Astrocyte (in vitro differentiated cells and primary cell): ENCODE measurements around the gene SRPRA. TPM values are rescaled to one million over a fixed set of nuclear protein-coding genes. Genes with fewer than 3 reads are reported as not detected.

ENCODE experiments used
- DNase-seq: peaks from one replicate; pipeline ENCODE4 v3.0.0-alpha.2; 2010; ENCODE audit warnings: low read depth
- FAIRE-seq: peaks from 2 replicates; lab custom pipeline; 2011; peaks lifted over from hg19 to GRCh38; lab: Jason Lieb, UNC
- H2AFZ ChIP-seq: 2 replicates; pipeline ENCODE4 v1.6.0; 2012; ENCODE audit warnings: low read depth, low read length, inconsistent platforms
- H3K27ac ChIP-seq: 2 replicates; pipeline ENCODE4 v1.5.1; 2011; ENCODE audit warnings: low read depth, low read length, inconsistent platforms
- H3K27me3 ChIP-seq: 2 replicates; pipeline ENCODE4 v1.6.0; 2011; ENCODE audit warnings: low read length, inconsistent platforms; ENCODE audit not compliant: insufficient read depth
- H3K36me3 ChIP-seq: 2 replicates; pipeline ENCODE4 v1.5.1; 2011; ENCODE audit warnings: low read length, inconsistent platforms; ENCODE audit not compliant: insufficient read depth
- H3K4me1 ChIP-seq: 2 replicates; pipeline ENCODE4 v1.5.1; 2011; ENCODE audit warnings: low read length, inconsistent platforms; ENCODE audit not compliant: insufficient read depth
- H3K4me2 ChIP-seq: 2 replicates; pipeline ENCODE4 v1.6.0; 2012; ENCODE audit warnings: low read length, inconsistent platforms
- H3K4me3 ChIP-seq: 2 replicates; pipeline ENCODE4 v1.5.1; 2011; ENCODE audit warnings: low read depth, mild to moderate bottlenecking, low read length, inconsistent platforms; ENCODE audit not compliant: insufficient read depth
- H3K79me2 ChIP-seq: 2 replicates; pipeline ENCODE4 v1.6.0; 2012; ENCODE audit warnings: mild to moderate bottlenecking, low read length, inconsistent platforms; ENCODE audit not compliant: insufficient read depth
- H3K9ac ChIP-seq: 2 replicates; pipeline ENCODE4 v1.6.0; 2012; ENCODE audit warnings: mild to moderate bottlenecking, low read length, inconsistent platforms
- H3K9me3 ChIP-seq: 2 replicates; pipeline ENCODE4 v1.5.1; 2012; ENCODE audit warnings: low read depth, mild to moderate bottlenecking, low read length, inconsistent platforms; ENCODE audit not compliant: insufficient read depth
- H4K20me1 ChIP-seq: 2 replicates; pipeline ENCODE4 v1.6.0; 2012; ENCODE audit warnings: low read length, inconsistent platforms; ENCODE audit not compliant: insufficient read depth
- H3K27ac Mint-ChIP-seq: one replicate; pipeline ENCODE4 v1.8.0; 2021; ENCODE audit warnings: mild to moderate bottlenecking, mixed read lengths; ENCODE audit not compliant: unreplicated experiment
- H3K27me3 Mint-ChIP-seq: one replicate; pipeline ENCODE4 v1.8.0; 2021; ENCODE audit warnings: low read depth, mixed read lengths; ENCODE audit not compliant: unreplicated experiment
- H3K36me3 Mint-ChIP-seq: one replicate; pipeline ENCODE4 v1.8.0; 2021; ENCODE audit warnings: low read depth, mixed read lengths; ENCODE audit not compliant: unreplicated experiment
- H3K4me1 Mint-ChIP-seq: one replicate; pipeline ENCODE4 v1.8.0; 2021; ENCODE audit warnings: low read depth, mixed read lengths; ENCODE audit not compliant: unreplicated experiment
- H3K4me3 Mint-ChIP-seq: one replicate; pipeline ENCODE4 v1.8.0; 2021; ENCODE audit warnings: mild to moderate bottlenecking, moderate library complexity, mixed read lengths; ENCODE audit not compliant: unreplicated experiment
- H3K9me3 Mint-ChIP-seq: one replicate; pipeline ENCODE4 v1.8.0; 2021; ENCODE audit warnings: mild to moderate bottlenecking, mixed read lengths; ENCODE audit not compliant: unreplicated experiment
- CTCF ChIP-seq: IDR thresholded peaks from 2 replicates; pipeline ENCODE4 v1.5.1; 2011; ENCODE audit warnings: low read depth, mild to moderate bottlenecking, inconsistent platforms, low read length, moderate library complexity; ENCODE audit not compliant: insufficient read depth
- EZH2 ChIP-seq: IDR thresholded peaks from 2 replicates; pipeline ENCODE4 v1.6.1; 2012; ENCODE audit warnings: mild to moderate bottlenecking, low read length, inconsistent platforms; ENCODE audit not compliant: insufficient read depth
- total RNA-seq: library from RNA; stranded (reverse); gene quantifications from 2 replicates; pipeline ENCODE4 v1.2.1, GENCODE V29; 2021

The SRPRA gene
- total RNA-seq, 1 donor from 2014 or later: 74.6 TPM

GRCh38 chr11:126297004-126297403, 28.3 kb upstream of the SRPRA start:
- no peaks in the 10 kb centered on the region for H4K20me1 ChIP-seq
- H3K4me1 Mint-ChIP-seq: no peaks in the 10 kb centered on the region
- no peaks in the 10 kb centered on the region for H3K27me3 Mint-ChIP-seq
- H3K9me3 Mint-ChIP-seq: no peaks in the 10 kb centered on the region
- TF ChIP-seq EZH2 (no peak), CTCF (no peak)
- no peaks in the 10 kb centered on the region for H3K4me1 ChIP-seq
- H3K79me2 ChIP-seq: no peaks in the 10 kb centered on the region
- H3K4me2 ChIP-seq: no peak overlapping the region
- no peak overlapping the region for H3K4me3 Mint-ChIP-seq
- H3K9me3 ChIP-seq: no peaks in the 10 kb centered on the region
- H3K27ac Mint-ChIP-seq: no peak overlapping the region
- H3K36me3 Mint-ChIP-seq: peaks cover 3% of the 10 kb centered on the region
- no peaks in the 10 kb centered on the region for H3K27me3 ChIP-seq
- H3K9ac ChIP-seq: no peak overlapping the region
- no peak overlapping the region for H3K27ac ChIP-seq
- H3K36me3 ChIP-seq: no peaks in the 10 kb centered on the region
- FAIRE-seq (no peak), DNase-seq (no peak)
- no peak overlapping the region for H2AFZ ChIP-seq
- H3K4me3 ChIP-seq: no peak overlapping the region

DNA sequence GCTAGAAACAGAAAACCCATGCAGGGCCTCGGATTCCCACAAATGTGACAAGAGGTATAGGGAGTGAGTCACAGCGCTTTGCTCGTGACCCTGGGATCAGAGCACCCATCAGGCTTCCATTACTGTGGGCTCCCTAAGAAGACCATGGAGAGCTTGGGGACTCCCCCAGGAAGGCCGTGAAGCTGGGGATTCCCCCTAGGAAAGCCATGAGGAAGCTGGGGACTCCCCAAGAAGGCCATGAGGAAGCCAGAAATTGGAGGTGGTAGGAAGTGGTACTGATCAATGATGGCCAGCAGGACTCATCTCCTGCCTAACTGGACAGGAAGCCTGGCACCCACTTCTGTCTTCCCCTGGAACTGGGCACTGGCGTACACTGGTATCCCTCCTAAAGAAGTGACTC, 25.0 kb upstream of the SRPRA start:
- H3K4me2 ChIP-seq: no peak overlapping the region
- no peak for FAIRE-seq
- H3K36me3 ChIP-seq: peaks cover 10% of the 10 kb centered on the region
- H3K27me3 ChIP-seq: no peaks in the 10 kb centered on the region
- Mint-ChIP-seq H3K9me3 (no peaks in the 10 kb centered on the region), H3K27me3 (no peaks in the 10 kb centered on the region), H3K4me1 (no peaks in the 10 kb centered on the region), H3K36me3 (peaks cover 14% of the 10 kb centered on the region), H3K27ac (no peak overlapping the region), H3K4me3 (no peak overlapping the region)
- no peaks in the 10 kb centered on the region for H3K4me1 ChIP-seq
- H4K20me1 ChIP-seq: peaks cover 5% of the 10 kb centered on the region
- no peak overlapping the region for H3K27ac ChIP-seq
- H3K9me3 ChIP-seq: no peaks in the 10 kb centered on the region
- no peak for DNase-seq
- no peaks in the 10 kb centered on the region for H3K79me2 ChIP-seq
- TF ChIP-seq EZH2 (no peak), CTCF (no peak)
- H2AFZ ChIP-seq: no peak overlapping the region
- H3K9ac ChIP-seq: no peak overlapping the region
- H3K4me3 ChIP-seq: no peak overlapping the region

DNA sequence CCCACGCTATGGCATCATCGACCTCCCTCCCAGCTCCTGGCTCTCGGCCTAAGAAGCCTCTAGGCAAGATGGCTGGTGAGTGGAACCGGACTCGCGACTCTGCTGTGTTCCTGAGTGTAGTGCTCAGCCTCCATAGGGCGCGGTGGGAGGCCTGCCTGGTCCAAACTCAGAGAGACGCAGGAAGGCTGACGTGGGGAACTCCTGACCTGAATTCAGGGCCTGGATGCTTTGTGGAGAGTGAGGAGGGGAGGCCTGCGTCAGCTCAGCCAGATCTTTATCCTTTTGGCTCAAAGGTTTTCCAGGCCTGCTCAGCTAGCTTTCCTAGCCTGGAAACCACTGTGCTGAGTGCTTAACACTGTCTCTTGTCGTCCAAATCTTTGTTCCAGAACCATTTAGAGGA, 22.2 kb upstream of the SRPRA start:
- peaks cover 10% of the 10 kb centered on the region for H3K36me3 ChIP-seq
- H3K4me2 ChIP-seq: no peak overlapping the region
- no peak overlapping the region for H2AFZ ChIP-seq
- H3K9me3 ChIP-seq: no peaks in the 10 kb centered on the region
- H3K9ac ChIP-seq: no peak overlapping the region
- no peak overlapping the region for H3K4me3 Mint-ChIP-seq
- H3K4me1 Mint-ChIP-seq: no peaks in the 10 kb centered on the region
- no peaks in the 10 kb centered on the region for H3K9me3 Mint-ChIP-seq
- DNase-seq (no peak), FAIRE-seq (no peak)
- no peaks in the 10 kb centered on the region for H3K27me3 ChIP-seq
- H3K36me3 Mint-ChIP-seq: peaks cover 14% of the 10 kb centered on the region
- no peak overlapping the region for H3K27ac ChIP-seq
- H3K27me3 Mint-ChIP-seq: no peaks in the 10 kb centered on the region
- no peak for TF ChIP-seq EZH2
- no peaks in the 10 kb centered on the region for H3K4me1 ChIP-seq
- H4K20me1 ChIP-seq: peaks cover 12% of the 10 kb centered on the region
- no peak overlapping the region for H3K27ac Mint-ChIP-seq
- peaks cover 5% of the 10 kb centered on the region for H3K79me2 ChIP-seq
- H3K4me3 ChIP-seq: no peak overlapping the region
